Hepatocyte (in vitro differentiated cells): Measurements from ENCODE around the gene LRRC49.

Source experiments
- EZH2 ChIP-seq: fragments of 200-600 bp; sonication (generic); IDR thresholded peaks from 2 replicates; pipeline ENCODE4 v1.6.1; 2016; ENCODE audit warnings: antibody characterized with exemption, mild to moderate bottlenecking, borderline replicate concordance
- TF ChIP-seq, protein P1 (sequence below): fragments of 200-600 bp; sonication (generic); IDR thresholded peaks from 2 replicates; pipeline ENCODE4 v1.5.1; 2016; ENCODE audit warnings: antibody characterized with exemption, mild to moderate bottlenecking; ENCODE audit not compliant: poor library complexity

DNA sequence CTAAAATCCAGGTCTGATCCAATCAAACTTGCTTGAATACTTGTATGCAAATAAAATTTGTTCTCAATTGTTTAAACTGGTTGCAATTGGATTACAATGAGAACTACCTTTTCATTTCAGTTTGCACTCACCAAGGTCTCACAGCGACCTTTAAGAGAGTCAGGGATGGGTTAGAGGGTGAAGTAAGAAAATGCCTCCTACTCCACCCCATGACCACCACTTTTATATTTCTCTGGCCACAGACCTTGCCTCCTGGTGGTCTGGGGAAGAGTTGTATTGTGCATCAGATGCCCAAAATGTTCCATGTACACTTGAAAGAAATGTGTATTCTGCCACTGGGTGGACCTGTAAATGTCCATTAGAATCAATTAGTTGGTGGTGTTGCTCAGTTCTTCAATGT, 206.3 kb downstream of the LRRC49 start:
- TF ChIP-seq, protein P1, sequence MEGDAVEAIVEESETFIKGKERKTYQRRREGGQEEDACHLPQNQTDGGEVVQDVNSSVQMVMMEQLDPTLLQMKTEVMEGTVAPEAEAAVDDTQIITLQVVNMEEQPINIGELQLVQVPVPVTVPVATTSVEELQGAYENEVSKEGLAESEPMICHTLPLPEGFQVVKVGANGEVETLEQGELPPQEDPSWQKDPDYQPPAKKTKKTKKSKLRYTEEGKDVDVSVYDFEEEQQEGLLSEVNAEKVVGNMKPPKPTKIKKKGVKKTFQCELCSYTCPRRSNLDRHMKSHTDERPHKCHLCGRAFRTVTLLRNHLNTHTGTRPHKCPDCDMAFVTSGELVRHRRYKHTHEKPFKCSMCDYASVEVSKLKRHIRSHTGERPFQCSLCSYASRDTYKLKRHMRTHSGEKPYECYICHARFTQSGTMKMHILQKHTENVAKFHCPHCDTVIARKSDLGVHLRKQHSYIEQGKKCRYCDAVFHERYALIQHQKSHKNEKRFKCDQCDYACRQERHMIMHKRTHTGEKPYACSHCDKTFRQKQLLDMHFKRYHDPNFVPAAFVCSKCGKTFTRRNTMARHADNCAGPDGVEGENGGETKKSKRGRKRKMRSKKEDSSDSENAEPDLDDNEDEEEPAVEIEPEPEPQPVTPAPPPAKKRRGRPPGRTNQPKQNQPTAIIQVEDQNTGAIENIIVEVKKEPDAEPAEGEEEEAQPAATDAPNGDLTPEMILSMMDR: no peak
- TF ChIP-seq EZH2: no peak
